ENCODE measurements around the gene XYLT1. TPM values are rescaled to one million over a fixed set of nuclear protein-coding genes. Genes with fewer than 3 reads are reported as not detected.

XYLT1 gene
- polyA plus RNA-seq, 1 donor (not counting 4 experiments of a cell fraction or from before 2014, with no cell fraction given), result 4.4 TPM

DNA sequence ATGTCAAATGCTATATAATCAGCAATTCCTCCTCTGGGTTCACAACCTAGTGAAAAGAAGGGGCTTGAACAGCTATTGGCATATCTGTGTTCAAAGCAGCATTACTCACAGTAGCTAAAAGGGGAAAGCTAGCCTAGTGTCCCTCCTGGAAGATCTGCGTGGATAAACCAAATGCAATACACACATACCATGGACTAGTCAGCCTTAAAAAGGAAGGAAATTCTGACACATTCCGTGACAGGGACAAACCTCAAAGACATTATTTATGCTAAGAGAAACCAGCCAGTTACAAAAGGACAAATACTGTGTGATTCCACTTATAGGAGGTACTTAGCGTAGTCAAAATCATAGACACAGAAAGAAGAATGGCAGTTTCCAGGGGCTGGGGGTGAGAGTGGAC, 90.1 kb downstream of the XYLT1 start:
- no peak overlapping the region for H3K4me3 ChIP-seq (ENCODE audit: control insufficient read depth in 2 of 3, extremely low read depth in 1 of 3, insufficient read depth in 2 of 3, low read depth in 1 of 3, low read length in 3 of 3)
- no peaks in the 10 kb centered on the region for H3K9me3 ChIP-seq (ENCODE audit: control insufficient read depth, low read depth, low read length)
- FAIRE-seq (no peak), DNase-seq (ENCODE audit: low read depth, low spot score) (no peak)
- no peak overlapping the region for H3K4me2 ChIP-seq (ENCODE audit: control insufficient read depth, extremely low read depth, insufficient read depth, low read depth, low read length)
- no peaks in the 10 kb centered on the region for H3K9me1 ChIP-seq (ENCODE audit: control insufficient read depth, extremely low read depth, insufficient read depth, low read length)
- H3K27ac ChIP-seq (ENCODE audit: control insufficient read depth, insufficient read depth, low read length), result no peak overlapping the region
- no peaks in the 10 kb centered on the region for H3K27me3 ChIP-seq (ENCODE audit: control insufficient read depth, extremely low read depth, insufficient read depth, low read length)
- no peaks in the 10 kb centered on the region for H3K79me2 ChIP-seq (ENCODE audit: control insufficient read depth, insufficient read depth, low read length)
- H3K9ac ChIP-seq (ENCODE audit: control insufficient read depth, extremely low read depth, insufficient read depth, low read length), result no peak overlapping the region
- no peaks in the 10 kb centered on the region for H4K20me1 ChIP-seq (ENCODE audit: control insufficient read depth, extremely low read depth, insufficient read depth, low read length)
- H3K4me1 ChIP-seq (ENCODE audit: control insufficient read depth, extremely low read depth, insufficient read depth, low read length), result no peaks in the 10 kb centered on the region
- no peak for TF ChIP-seq EZH2 (IDR thresholded peaks at IDR 0.05; ENCODE audit: low read length)
- TF ChIP-seq, protein P1, sequence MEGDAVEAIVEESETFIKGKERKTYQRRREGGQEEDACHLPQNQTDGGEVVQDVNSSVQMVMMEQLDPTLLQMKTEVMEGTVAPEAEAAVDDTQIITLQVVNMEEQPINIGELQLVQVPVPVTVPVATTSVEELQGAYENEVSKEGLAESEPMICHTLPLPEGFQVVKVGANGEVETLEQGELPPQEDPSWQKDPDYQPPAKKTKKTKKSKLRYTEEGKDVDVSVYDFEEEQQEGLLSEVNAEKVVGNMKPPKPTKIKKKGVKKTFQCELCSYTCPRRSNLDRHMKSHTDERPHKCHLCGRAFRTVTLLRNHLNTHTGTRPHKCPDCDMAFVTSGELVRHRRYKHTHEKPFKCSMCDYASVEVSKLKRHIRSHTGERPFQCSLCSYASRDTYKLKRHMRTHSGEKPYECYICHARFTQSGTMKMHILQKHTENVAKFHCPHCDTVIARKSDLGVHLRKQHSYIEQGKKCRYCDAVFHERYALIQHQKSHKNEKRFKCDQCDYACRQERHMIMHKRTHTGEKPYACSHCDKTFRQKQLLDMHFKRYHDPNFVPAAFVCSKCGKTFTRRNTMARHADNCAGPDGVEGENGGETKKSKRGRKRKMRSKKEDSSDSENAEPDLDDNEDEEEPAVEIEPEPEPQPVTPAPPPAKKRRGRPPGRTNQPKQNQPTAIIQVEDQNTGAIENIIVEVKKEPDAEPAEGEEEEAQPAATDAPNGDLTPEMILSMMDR (optimal IDR thresholded peaks at IDR 0.05 in 1 of 3, IDR thresholded peaks at IDR 0.05 in 1 of 3, conservative IDR thresholded peaks at IDR 0.05 in 1 of 3; ENCODE audit: extremely low read depth in 1 of 3, insufficient read depth in 2 of 3, low read length in 3 of 3), result no peak
- H3K36me3 ChIP-seq (ENCODE audit: control insufficient read depth in 2 of 2, extremely low read depth in 1 of 2, insufficient read depth in 2 of 2, low read length in 2 of 2), result no peaks in the 10 kb centered on the region
- no peak overlapping the region for H2AFZ ChIP-seq (ENCODE audit: control insufficient read depth, low read length)
- dilution Hi-C loops (cut with MboI; ENCODE audit: extremely low pct_ligation_motif_present, low sequenced_read_pairs), result no loop called here

DNA sequence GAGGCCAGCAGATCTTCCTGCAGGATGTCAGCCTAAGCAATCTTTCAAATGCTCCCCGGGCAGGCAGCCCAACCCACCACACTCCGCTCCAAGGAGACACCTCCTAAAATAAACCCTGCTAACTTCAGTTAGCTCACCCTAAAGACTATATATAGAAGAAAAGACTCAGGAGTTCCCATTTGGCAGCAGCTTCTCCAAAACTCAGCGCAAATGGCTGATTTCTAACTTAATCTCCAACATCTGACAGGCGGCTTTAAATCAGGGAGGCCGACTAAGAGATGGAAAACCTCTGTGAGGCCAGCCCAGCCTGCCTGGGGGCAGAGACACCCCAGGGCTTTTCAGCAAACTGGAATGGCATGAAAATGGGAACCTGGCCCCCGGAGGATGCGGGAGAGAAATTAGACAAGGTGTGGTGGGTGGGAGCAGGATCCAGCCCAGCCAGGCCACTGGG, 91.6 kb downstream of the XYLT1 start:
- dilution Hi-C loops (cut with MboI; ENCODE audit: extremely low pct_ligation_motif_present, low sequenced_read_pairs), result no loop called here
- Histone ChIP-seq H3K27ac (ENCODE audit: control insufficient read depth, insufficient read depth, low read length) (no peak overlapping the region), H3K9me1 (ENCODE audit: control insufficient read depth, extremely low read depth, insufficient read depth, low read length) (no peaks in the 10 kb centered on the region), H3K4me2 (ENCODE audit: control insufficient read depth, extremely low read depth, insufficient read depth, low read depth, low read length) (no peak overlapping the region), H3K79me2 (ENCODE audit: control insufficient read depth, insufficient read depth, low read length) (no peaks in the 10 kb centered on the region), H3K9ac (ENCODE audit: control insufficient read depth, extremely low read depth, insufficient read depth, low read length) (no peak overlapping the region), H3K27me3 (ENCODE audit: control insufficient read depth, extremely low read depth, insufficient read depth, low read length) (no peaks in the 10 kb centered on the region), H2AFZ (ENCODE audit: control insufficient read depth, low read length) (no peak overlapping the region), H3K4me3 (ENCODE audit: control insufficient read depth in 2 of 3, extremely low read depth in 1 of 3, insufficient read depth in 2 of 3, low read depth in 1 of 3, low read length in 3 of 3) (no peak overlapping the region), H3K4me1 (ENCODE audit: control insufficient read depth, extremely low read depth, insufficient read depth, low read length) (no peaks in the 10 kb centered on the region), H3K36me3 (ENCODE audit: control insufficient read depth in 2 of 2, extremely low read depth in 1 of 2, insufficient read depth in 2 of 2, low read length in 2 of 2) (no peaks in the 10 kb centered on the region), H4K20me1 (ENCODE audit: control insufficient read depth, extremely low read depth, insufficient read depth, low read length) (no peaks in the 10 kb centered on the region), H3K9me3 (ENCODE audit: control insufficient read depth, low read depth, low read length) (no peaks in the 10 kb centered on the region)
- FAIRE-seq (no peak), DNase-seq (ENCODE audit: low read depth, low spot score) (no peak)
- TF ChIP-seq, protein P1 (optimal IDR thresholded peaks at IDR 0.05 in 1 of 3, IDR thresholded peaks at IDR 0.05 in 1 of 3, conservative IDR thresholded peaks at IDR 0.05 in 1 of 3; ENCODE audit: extremely low read depth in 1 of 3, insufficient read depth in 2 of 3, low read length in 3 of 3), result no peak
- TF ChIP-seq EZH2 (IDR thresholded peaks at IDR 0.05; ENCODE audit: low read length), result no peak
